ENCODE data around the gene SOD3. TPM values are rescaled to one million over a fixed set of nuclear protein-coding genes. Genes with fewer than 3 reads are reported as not detected.

SOD3 gene
- total RNA-seq, 2 donors from 2014 or later: 227 to 300 TPM

GRCh38 chr4:24845132-24845531 is 49.8 kb downstream of the SOD3 start:
- WGBS: 97% methylated on average over 8 of the region's 8 CpGs
- intact Hi-C loops (cut with DNase I): no loop called here
- Histone ChIP-seq H3K27me3 (replicated peaks; ENCODE audit: insufficient read depth) (no peaks in the 10 kb centered on the region), H3K36me3 (no peaks in the 10 kb centered on the region), H3K9me3 (no peaks in the 10 kb centered on the region), H3K4me3 (no peak overlapping the region), H3K27ac (no peak overlapping the region), H3K4me1 (replicated peaks) (no peaks in the 10 kb centered on the region)
- TF ChIP-seq CTCF (IDR thresholded peaks at IDR 0.05): no peak
- TF ChIP-seq POLR2AphosphoS5 (IDR thresholded peaks at IDR 0.05): no peak
- no peak for TF ChIP-seq POLR2A (IDR thresholded peaks at IDR 0.05)
- no peak for DNase-seq (ENCODE audit: low spot score)

- 91% methylated on average over 5 of the region's 5 CpGs for WGBS
- Histone ChIP-seq H3K27ac (no peak overlapping the region), H3K9me3 (no peaks in the 10 kb centered on the region), H3K4me3 (no peak overlapping the region), H3K27me3 (replicated peaks; ENCODE audit: insufficient read depth) (no peaks in the 10 kb centered on the region), H3K36me3 (no peaks in the 10 kb centered on the region), H3K4me1 (replicated peaks) (no peaks in the 10 kb centered on the region)
- DNase-seq (ENCODE audit: low spot score): no peak
- intact Hi-C loops (cut with DNase I): no loop called here
- TF ChIP-seq POLR2AphosphoS5 (IDR thresholded peaks at IDR 0.05) (no peak), CTCF (IDR thresholded peaks at IDR 0.05) (no peak), POLR2A (IDR thresholded peaks at IDR 0.05) (no peak)
Measured at GRCh38 chr4:24845902-24846301, 50.5 kb downstream of the SOD3 start.

GRCh38 chr4:24846716-24847115 is 51.3 kb downstream of the SOD3 start:
- Histone ChIP-seq H3K9me3 (no peaks in the 10 kb centered on the region), H3K27ac (no peak overlapping the region), H3K36me3 (no peaks in the 10 kb centered on the region), H3K4me3 (no peak overlapping the region), H3K27me3 (replicated peaks; ENCODE audit: insufficient read depth) (no peaks in the 10 kb centered on the region), H3K4me1 (replicated peaks) (no peaks in the 10 kb centered on the region)
- intact Hi-C loops (cut with DNase I): no loop called here
- TF ChIP-seq CTCF (IDR thresholded peaks at IDR 0.05) (no peak), POLR2A (IDR thresholded peaks at IDR 0.05) (no peak), POLR2AphosphoS5 (IDR thresholded peaks at IDR 0.05) (no peak)
- DNase-seq (ENCODE audit: low spot score): no peak
- 90% methylated on average over 5 of the region's 5 CpGs for WGBS

- TF ChIP-seq POLR2A (IDR thresholded peaks at IDR 0.05) (no peak), POLR2AphosphoS5 (IDR thresholded peaks at IDR 0.05) (no peak), CTCF (IDR thresholded peaks at IDR 0.05) (no peak)
- no peaks in the 10 kb centered on the region for H3K4me1 ChIP-seq (replicated peaks)
- 73% methylated on average over 4 of the region's 4 CpGs for WGBS
- H3K4me3 ChIP-seq: no peak overlapping the region
- no peaks in the 10 kb centered on the region for H3K27me3 ChIP-seq (replicated peaks; ENCODE audit: insufficient read depth)
- no peak for DNase-seq (ENCODE audit: low spot score)
- H3K27ac ChIP-seq: no peak overlapping the region
- H3K9me3 ChIP-seq: no peaks in the 10 kb centered on the region
- no peaks in the 10 kb centered on the region for H3K36me3 ChIP-seq
- intact Hi-C loops (cut with DNase I): no loop called here
Measured at GRCh38 chr4:24849351-24849750, 54.0 kb downstream of the SOD3 start.

- intact Hi-C loops (cut with DNase I): loop anchor here (5.0 kb wide), 2 partner anchors 47 to 117 kb away; no protein-coding TSS in a partner anchor
- Histone ChIP-seq H3K36me3 (no peaks in the 10 kb centered on the region), H3K27ac (no peak overlapping the region), H3K9me3 (no peaks in the 10 kb centered on the region), H3K4me3 (no peak overlapping the region), H3K27me3 (replicated peaks; ENCODE audit: insufficient read depth) (no peaks in the 10 kb centered on the region), H3K4me1 (replicated peaks) (no peaks in the 10 kb centered on the region)
- no peak for TF ChIP-seq POLR2A (IDR thresholded peaks at IDR 0.05)
- no peak for TF ChIP-seq CTCF (IDR thresholded peaks at IDR 0.05)
- no peak for DNase-seq (ENCODE audit: low spot score)
- 59% methylated on average over 2 of the region's 2 CpGs for WGBS
Measured at GRCh38 chr4:24849756-24850155, 54.4 kb downstream of the SOD3 start.

Small RNA genes lying within 50 kb of the gene (small RNA-seq; reads per million reads assigned to genes)
- 0 reads per million in 2 donors for gene AC006390.1

Other genes starting within 250 kb of the SOD3 start
- gene DHX15, start 211.0 kb upstream of the SOD3 start, total RNA-seq: 100 to 1,000 TPM in 1 of 2 donors, 10 to 100 TPM in 1; 86.1 to 109 TPM
- gene CCDC149, start 117.5 kb downstream of the SOD3 start, total RNA-seq: 10 to 100 TPM; 14.0 to 19.6 TPM
- gene LGI2, start 235.4 kb downstream of the SOD3 start, total RNA-seq: 1 to 10 TPM in 1 of 2 donors, under 1 TPM in 1; 0.05 to 2.8 TPM